HCT116 (cell line): ENCODE measurements around the gene CHEK2. TPM values are rescaled to one million over a fixed set of nuclear protein-coding genes. Genes with fewer than 3 reads are reported as not detected.
A peak's percentile ranks its signal among the peaks of the same experiment; 100 is the strongest.

Experiments used
- ATAC-seq: fragments of 200-7000 bp; cut with Tn5 transposase; 2 replicates; pipeline ENCODE4 v1.9.1; 2020; ENCODE audit warnings: mild to moderate bottlenecking, moderate library complexity
- BruUV-seq: library from RNA; stranded (reverse); fragments of 400-500 nt; replicated peaks from 2 replicates; lab custom pipeline; 2021; lab: Mats Ljungman, UMichigan
- CTCF ChIA-PET: fragments of 300-600 bp; sonication (Branson Sonifier 250); formaldehyde crosslinking; loops from one replicate; lab custom pipeline; 2021; ENCODE audit warnings: antibody characterized with exemption; lab: Charles Lee
- POLR2A ChIA-PET: fragments of 300-600, 350-600 bp; sonication (Branson Sonifier 250); formaldehyde crosslinking; loops from one replicate; lab custom pipeline; 2021; ENCODE audit warnings: antibody characterized with exemption; lab: Charles Lee
- RAD21 ChIA-PET, 2 experiments: fragments of 300-600 bp; sonication (Branson Sonifier 250); formaldehyde crosslinking; loops; one replicate each; lab custom pipeline; 2023; ENCODE audit warnings: low total read pairs in 2 of 2; ENCODE audit not compliant: uncharacterized antibody in 2 of 2, unreplicated experiment in 2 of 2, low non-redundant PET in 1 of 2; lab: Charles Lee
- DNase-seq: peaks from one replicate; pipeline ENCODE4 v3.0.0-alpha.2; 2010; ENCODE audit warnings: low read depth, low spot score
- H2AFZ ChIP-seq: fragments of 200-600 bp; shearing (Covaris generic), sonication (generic); 2 replicates; pipeline ENCODE4 v1.6.1; 2017; ENCODE audit warnings: low read depth, mixed run types, mixed read lengths, antibody characterized with exemption, low read length; ENCODE audit not compliant: poor library complexity, severe bottlenecking
- H3K27ac ChIP-seq: 2 replicates; pipeline ENCODE4 v1.5.1; 2012; ENCODE audit warnings: low read depth, low read length
- H3K27me3 ChIP-seq: fragments of 200-600 bp; sonication (generic); 2 replicates; pipeline ENCODE4 v1.6.1; 2016; ENCODE audit warnings: mixed run types, low read length, mixed read lengths; ENCODE audit not compliant: insufficient read depth
- H3K36me3 ChIP-seq, 2 experiments: fragments of 200-500 bp in 1 of 2; fragments of 200-600 bp in 1 of 2; sonication (Bioruptor generic) in 1 of 2; sonication (generic) in 1 of 2; 2 replicates each; pipeline versions ENCODE4 v1.5.1 to v1.6.1; 2014 to 2016; ENCODE audit warnings: low read length in 2 of 2, inconsistent platforms in 1 of 2, mixed read lengths in 1 of 2, mixed run types in 1 of 2; ENCODE audit not compliant: insufficient read depth in 2 of 2, control insufficient read depth in 1 of 2
- H3K4me1 ChIP-seq, 2 experiments: fragments of 200-600 bp in 1 of 2; sonication (generic) in 1 of 2; 2 replicates each; pipeline versions ENCODE4 v1.5.1 to v1.6.1; 2012 to 2017; ENCODE audit warnings: low read length in 2 of 2, inconsistent platforms in 1 of 2, mild to moderate bottlenecking in 1 of 2, mixed read lengths in 1 of 2, mixed run types in 1 of 2, moderate library complexity in 1 of 2; ENCODE audit not compliant: insufficient read depth in 2 of 2, control insufficient read depth in 1 of 2
- H3K4me2 ChIP-seq: fragments of 200-600 bp; sonication (generic); 2 replicates; pipeline ENCODE4 v1.6.1; 2017; ENCODE audit warnings: mixed run types, low read length, mixed read lengths
- H3K4me3 ChIP-seq, 2 experiments: fragments of 200-600 bp in 1 of 2; sonication (generic) in 1 of 2; replicated peaks in 1 of 2; 2 replicates each; pipeline ENCODE4 v1.5.1; 2011 to 2016; ENCODE audit warnings: low read length in 2 of 2, control low read depth in 1 of 2, low read depth in 1 of 2, mild to moderate bottlenecking in 1 of 2, mixed read lengths in 1 of 2, mixed run types in 1 of 2
- H3K79me2 ChIP-seq: fragments of 200-600 bp; sonication (generic); 2 replicates; pipeline ENCODE4 v1.6.1; 2017; ENCODE audit warnings: mild to moderate bottlenecking, mixed run types, low read length, moderate library complexity, mixed read lengths; ENCODE audit not compliant: insufficient read depth
- H3K9ac ChIP-seq: fragments of 200-600 bp; sonication (generic); 2 replicates; pipeline ENCODE4 v1.6.1; 2016; ENCODE audit warnings: low read length, mixed read lengths
- H3K9me2 ChIP-seq: fragments of 200-600 bp; sonication (generic), shearing (Covaris generic); 2 replicates; pipeline ENCODE4 v1.6.1; 2017; ENCODE audit warnings: mixed run types, mild to moderate bottlenecking, moderate library complexity; ENCODE audit not compliant: insufficient read depth
- H3K9me3 ChIP-seq, 2 experiments: fragments of 200-500 bp in 1 of 2; fragments of 200-600 bp in 1 of 2; sonication (Bioruptor generic) in 1 of 2; sonication (generic) in 1 of 2; 2 replicates each; pipeline ENCODE4 v1.6.1; 2014 to 2017; ENCODE audit warnings: low read length in 2 of 2, mixed read lengths in 2 of 2, inconsistent platforms in 1 of 2, low read depth in 1 of 2, mild to moderate bottlenecking in 1 of 2, mixed run types in 1 of 2, moderate library complexity in 1 of 2; ENCODE audit not compliant: control insufficient read depth in 1 of 2, insufficient read depth in 1 of 2
- H4K20me1 ChIP-seq: fragments of 200-600 bp; sonication (generic), shearing (Covaris generic); 2 replicates; pipeline ENCODE4 v1.6.1; 2017; ENCODE audit warnings: mixed run types, mild to moderate bottlenecking, moderate library complexity; ENCODE audit not compliant: insufficient read depth
- ATF3 ChIP-seq: IDR thresholded peaks from 2 replicates; pipeline ENCODE4 v1.6.1; 2012
- CBX3 ChIP-seq: IDR thresholded peaks from 2 replicates; pipeline ENCODE4 v1.6.1; 2012; ENCODE audit warnings: low read depth
- CEBPB ChIP-seq: IDR thresholded peaks from 2 replicates; pipeline ENCODE4 v1.6.1; 2012; ENCODE audit warnings: low read depth
- CTCF ChIP-seq, 3 experiments: fragments of 200-600 bp in 1 of 3; sonication (generic) in 1 of 3; IDR thresholded peaks in 2 of 3; conservative IDR thresholded peaks in 1 of 3; 2 replicates each; pipeline ENCODE4 v1.5.1; 2012 to 2017; ENCODE audit warnings: low read depth in 2 of 3, low read length in 2 of 3, antibody characterized with exemption in 1 of 3, borderline replicate concordance in 1 of 3, control low read depth in 1 of 3, mild to moderate bottlenecking in 1 of 3, mixed read lengths in 1 of 3, mixed run types in 1 of 3, moderate library complexity in 1 of 3; ENCODE audit not compliant: insufficient read depth in 1 of 3
- EGR1 ChIP-seq: IDR thresholded peaks from 2 replicates; pipeline ENCODE4 v1.6.1; 2012; ENCODE audit warnings: low read depth
- ELF1 ChIP-seq: IDR thresholded peaks from 2 replicates; pipeline ENCODE4 v1.6.1; 2012; ENCODE audit warnings: low read depth, borderline replicate concordance
- EZH2phosphoT487 ChIP-seq: fragments of 200-600 bp; IDR thresholded peaks from 2 replicates; pipeline ENCODE4 v1.6.1; 2018; ENCODE audit warnings: antibody characterized with exemption, borderline replicate concordance
- FOSL1 ChIP-seq: IDR thresholded peaks from 2 replicates; pipeline ENCODE4 v1.6.1; 2012; ENCODE audit warnings: low read depth
- JUND ChIP-seq: IDR thresholded peaks from 2 replicates; pipeline ENCODE4 v1.6.1; 2012
- MAX ChIP-seq: IDR thresholded peaks from 2 replicates; pipeline ENCODE4 v1.6.1; 2012
- POLR2A ChIP-seq: IDR thresholded peaks from 2 replicates; pipeline ENCODE4 v1.7.0; 2011; ENCODE audit warnings: borderline replicate concordance; ENCODE audit not compliant: insufficient read depth, insufficient read length; ENCODE audit errors: extremely low read depth
- POLR2AphosphoS5 ChIP-seq: IDR thresholded peaks from 2 replicates; pipeline ENCODE4 v1.6.1; 2011; ENCODE audit warnings: mild to moderate bottlenecking, low read depth, low read length, moderate library complexity
- RAD21 ChIP-seq: IDR thresholded peaks from 2 replicates; pipeline ENCODE4 v1.6.1; 2012; ENCODE audit warnings: low read depth, mild to moderate bottlenecking
- REST ChIP-seq: IDR thresholded peaks from 2 replicates; pipeline ENCODE4 v1.6.1; 2012; ENCODE audit warnings: low read depth
- SP1 ChIP-seq: IDR thresholded peaks from 2 replicates; pipeline ENCODE4 v1.6.1; 2012; ENCODE audit warnings: low read depth
- SRF ChIP-seq: IDR thresholded peaks from 2 replicates; pipeline ENCODE4 v1.6.1; 2012; ENCODE audit warnings: low read depth
- YY1 ChIP-seq: IDR thresholded peaks from 2 replicates; pipeline ENCODE4 v1.6.1; 2011; ENCODE audit warnings: low read length, low read depth, moderate library complexity, mild to moderate bottlenecking; ENCODE audit not compliant: insufficient replicate concordance; ENCODE audit errors: extremely low read depth
- ZFX ChIP-seq: fragments of 450-650 bp; IDR thresholded peaks from 2 replicates; pipeline ENCODE4 v1.6.1; 2017
- ZNF274 ChIP-seq: fragments of 200-500 bp; sonication (Bioruptor generic); IDR thresholded peaks from 2 replicates; pipeline ENCODE4 v1.6.1; 2014; ENCODE audit warnings: mild to moderate bottlenecking, low read depth, low read length, inconsistent platforms
- intact Hi-C: fragments of 100-400 bp; cut with micrococcal nuclease; formaldehyde crosslinking; loops from 2 replicates; pipeline ENCODE4 v1.10.0; 2022
- total RNA-seq: library from RNA; stranded (reverse); gene quantifications from one replicate; pipeline ENCODE4 v1.2.1, GENCODE V29; 2021; ENCODE audit not compliant: unreplicated experiment
- TF ChIP-seq, protein P1 (sequence below): IDR thresholded peaks from 2 replicates; pipeline ENCODE4 v1.6.1; 2011; ENCODE audit warnings: mild to moderate bottlenecking, low read length, moderate library complexity; ENCODE audit not compliant: insufficient replicate concordance; ENCODE audit errors: extremely low read depth

Gene CHEK2
- total RNA-seq, 1 experiment from 2014 or later: 47.1 TPM

- Histone ChIP-seq H3K4me2 (peak overlapping the region; percentile 83), H3K36me3 (peaks cover 9 to 22% of the 10 kb centered on the region in 2 experiments; a peak in 3 of 4 replicates), H3K4me3 (peak overlapping the region; percentile 78 to 94), H3K27me3 (no peaks in the 10 kb centered on the region), H3K4me1 (peaks cover 6 to 32% of the 10 kb centered on the region in 2 experiments; a peak in 3 of 4 replicates), H3K9ac (peak overlapping the region; percentile 82), H3K9me2 (no peaks in the 10 kb centered on the region), H2AFZ (no peak overlapping the region), H3K79me2 (peaks cover 52% of the 10 kb centered on the region), H4K20me1 (no peaks in the 10 kb centered on the region), H3K9me3 (no peaks in the 10 kb centered on the region), H3K27ac (peak overlapping the region; percentile 95)
- ChIA-PET RAD21 (no interaction called here), CTCF (no interaction called here), POLR2A (interaction anchor here (1.2 kb wide), 1 partner anchor 34 kb away, joined by 3 read pairs; no protein-coding TSS in a partner anchor)
- intact Hi-C loops: no loop called here
- DNase-seq (no peak), ATAC-seq (no peak)
- BruUV-seq: no TSS peak
- TF ChIP-seq FOSL1 (no peak), SP1 (no peak), CEBPB (no peak), POLR2A (no peak), RAD21 (no peak), EGR1 (no peak), YY1 (no peak), REST (no peak), EZH2phosphoT487 (no peak), JUND (no peak), ATF3 (no peak), CBX3 (no peak), POLR2AphosphoS5 (no peak), MAX (no peak), ELF1 (no peak), ZFX (no peak), SRF (no peak), CTCF (IDR thresholded peaks at IDR 0.05 in 2 of 3, conservative IDR thresholded peaks at IDR 0.05 in 1 of 3; ENCODE audit: borderline replicate concordance in 1 of 3, insufficient read depth in 1 of 3, low read depth in 2 of 3, low read length in 2 of 3) (no peak), ZNF274 (no peak)
- TF ChIP-seq, protein P1, sequence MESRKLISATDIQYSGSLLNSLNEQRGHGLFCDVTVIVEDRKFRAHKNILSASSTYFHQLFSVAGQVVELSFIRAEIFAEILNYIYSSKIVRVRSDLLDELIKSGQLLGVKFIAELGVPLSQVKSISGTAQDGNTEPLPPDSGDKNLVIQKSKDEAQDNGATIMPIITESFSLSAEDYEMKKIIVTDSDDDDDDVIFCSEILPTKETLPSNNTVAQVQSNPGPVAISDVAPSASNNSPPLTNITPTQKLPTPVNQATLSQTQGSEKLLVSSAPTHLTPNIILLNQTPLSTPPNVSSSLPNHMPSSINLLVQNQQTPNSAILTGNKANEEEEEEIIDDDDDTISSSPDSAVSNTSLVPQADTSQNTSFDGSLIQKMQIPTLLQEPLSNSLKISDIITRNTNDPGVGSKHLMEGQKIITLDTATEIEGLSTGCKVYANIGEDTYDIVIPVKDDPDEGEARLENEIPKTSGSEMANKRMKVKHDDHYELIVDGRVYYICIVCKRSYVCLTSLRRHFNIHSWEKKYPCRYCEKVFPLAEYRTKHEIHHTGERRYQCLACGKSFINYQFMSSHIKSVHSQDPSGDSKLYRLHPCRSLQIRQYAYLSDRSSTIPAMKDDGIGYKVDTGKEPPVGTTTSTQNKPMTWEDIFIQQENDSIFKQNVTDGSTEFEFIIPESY: no peak
These were observed 942 bp upstream of the CHEK2 start for GRCh38 chr22:28742562-28742962.
